ENCODE data around the gene TRIM66.

Gene TRIM66

DNA sequence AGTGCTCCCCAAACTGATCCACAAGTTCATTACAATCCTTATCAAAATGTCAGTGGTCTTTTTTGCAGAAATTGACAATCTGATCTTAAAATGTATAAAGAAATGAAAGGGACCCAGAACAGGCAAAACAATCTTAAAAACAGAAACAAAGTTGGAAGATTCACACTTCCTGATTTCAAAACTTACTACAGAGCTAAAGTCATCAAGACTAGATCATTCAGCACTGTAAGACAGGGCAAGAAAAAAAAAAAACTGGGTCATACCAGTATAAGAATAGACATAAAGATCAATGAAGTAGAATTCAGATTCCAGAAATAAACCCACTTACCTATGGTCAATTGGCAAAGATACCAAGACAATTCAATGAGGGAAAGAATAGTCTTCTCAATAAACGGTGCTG lies 84.0 kb downstream of the TRIM66 start:
- no peak for TF ChIP-seq MYC (IDR thresholded peaks at IDR 0.05; ENCODE audit: low read depth, low read length)
- TF ChIP-seq POLR2A (IDR thresholded peaks at IDR 0.05; ENCODE audit: extremely low read depth, insufficient read length): no peak
- TF ChIP-seq CTCF (IDR thresholded peaks at IDR 0.05; ENCODE audit: low read depth, low read length): no peak
- TF ChIP-seq MAX (IDR thresholded peaks at IDR 0.05; ENCODE audit: low read depth, low read length): no peak
- no peak overlapping the region for H3K4me3 ChIP-seq (ENCODE audit: low read depth, low read length)
- DNase-seq (ENCODE audit: low read depth): no peak

- H3K4me3 ChIP-seq (ENCODE audit: low read depth, low read length): no peak overlapping the region
- TF ChIP-seq MAX (IDR thresholded peaks at IDR 0.05; ENCODE audit: low read depth, low read length) (no peak), MYC (IDR thresholded peaks at IDR 0.05; ENCODE audit: low read depth, low read length) (no peak), CTCF (IDR thresholded peaks at IDR 0.05; ENCODE audit: low read depth, low read length) (no peak), POLR2A (IDR thresholded peaks at IDR 0.05; ENCODE audit: extremely low read depth, insufficient read length) (no peak)
- DNase-seq (ENCODE audit: low read depth): peak; percentile 20
Measured at GRCh38 chr11:8597182-8597581, 85.3 kb downstream of the TRIM66 start.

GRCh38 chr11:8596504-8597046 lies 85.9 kb downstream of the TRIM66 start:
- TF ChIP-seq MYC (IDR thresholded peaks at IDR 0.05; ENCODE audit: low read depth, low read length) (no peak), CTCF (IDR thresholded peaks at IDR 0.05; ENCODE audit: low read depth, low read length) (no peak), POLR2A (IDR thresholded peaks at IDR 0.05; ENCODE audit: extremely low read depth, insufficient read length) (no peak), MAX (IDR thresholded peaks at IDR 0.05; ENCODE audit: low read depth, low read length) (no peak)
- no peak for DNase-seq (ENCODE audit: low read depth)
- no peak overlapping the region for H3K4me3 ChIP-seq (ENCODE audit: low read depth, low read length)

GRCh38 chr11:8593935-8594909 lies 88.2 kb downstream of the TRIM66 start, which contains the start of gene STK33:
STK33 (minus strand) TSS chr11:8594228; CDS start chr11:8474905, 119,323 bp downstream.
- DNase-seq (ENCODE audit: low read depth): no peak
- no peak within 1 kb of the TSS for H3K4me3 ChIP-seq (ENCODE audit: low read depth, low read length)

DNA sequence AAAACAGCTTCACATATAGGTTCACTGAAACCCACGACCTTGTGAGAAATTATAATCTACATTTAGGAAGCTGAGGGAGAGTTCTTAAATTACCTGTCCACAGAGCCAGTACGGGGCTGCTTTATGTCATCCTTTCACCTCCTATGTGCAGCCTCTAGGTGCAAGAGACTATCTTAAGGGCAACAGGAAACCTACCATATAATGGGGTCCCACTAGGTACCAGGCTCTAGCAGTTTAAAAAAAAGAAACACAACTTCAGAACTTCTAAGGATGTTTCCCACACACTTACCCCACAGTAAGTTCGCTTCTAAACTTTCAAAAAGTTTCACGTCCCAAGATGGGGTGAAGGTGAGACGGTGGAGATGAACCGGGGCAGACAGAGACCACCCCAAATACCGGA lies 89.0 kb downstream of the TRIM66 start:
- no peak for DNase-seq (ENCODE audit: low read depth)
- H3K4me3 ChIP-seq (ENCODE audit: low read depth, low read length): no peak overlapping the region
- no peak for TF ChIP-seq CTCF (IDR thresholded peaks at IDR 0.05; ENCODE audit: low read depth, low read length)

More at GRCh38 chr11:8593935-8594909, 88.2 kb downstream of the TRIM66 start, which contains the start of gene STK33:
- TF ChIP-seq POLR2A (IDR thresholded peaks at IDR 0.05; ENCODE audit: extremely low read depth, insufficient read length) (no peak), MAX (IDR thresholded peaks at IDR 0.05; ENCODE audit: low read depth, low read length) (no peak), MYC (IDR thresholded peaks at IDR 0.05; ENCODE audit: low read depth, low read length) (no peak), CTCF (IDR thresholded peaks at IDR 0.05; ENCODE audit: low read depth, low read length) (no peak)

All from NB4 (cell line).